Inflammatory macrophage treated with lipopolysaccharide for 4 hours (primary cell): ENCODE results near the gene CTRB2.
"Not testable (repeated sequence)": the region's sequence is repeated elsewhere in the genome, so short reads cannot be mapped to it uniquely, and the experiment has no call there.

Source experiments
- DNase-seq: peaks from one replicate; pipeline ENCODE4 v3.0.0-alpha.2; 2020

Gene CTRB2

GRCh38 chr16:75225678-75226515, 18.9 kb upstream of the CTRB2 start:
- DNase-seq = no peak

- no peak for DNase-seq
Measured at GRCh38 chr16:75225092-75225491, 18.1 kb upstream of the CTRB2 start.

GRCh38 chr16:75224306-75225082, 17.5 kb upstream of the CTRB2 start:
- DNase-seq = no peak

GRCh38 chr16:75223129-75223528, 16.2 kb upstream of the CTRB2 start:
- not testable (repeated sequence) for DNase-seq

- DNase-seq = peak; percentile 44
Measured at GRCh38 chr16:75222271-75222783, 15.4 kb upstream of the CTRB2 start.

- DNase-seq = peak; percentile 24
Measured at GRCh38 chr16:75219838-75220237, 12.9 kb upstream of the CTRB2 start.

- DNase-seq = no peak
Measured at GRCh38 chr16:75219088-75219487, 12.1 kb upstream of the CTRB2 start.

- peak; percentile 9 for DNase-seq
Measured at GRCh38 chr16:75218256-75219076, 11.5 kb upstream of the CTRB2 start, which contains the start of gene CTRB1. TSS of gene CTRB1 (plus strand) at chr16:75218988. CDS start at chr16:75219008, 20 bp downstream.

GRCh38 chr16:75217389-75217851, 10.5 kb upstream of the CTRB2 start:
- DNase-seq = no peak

GRCh38 chr16:75216576-75216975, 9.6 kb upstream of the CTRB2 start:
- DNase-seq = no peak

- DNase-seq = no peak
Measured at GRCh38 chr16:75216127-75216526, 9.2 kb upstream of the CTRB2 start.

- DNase-seq = not testable (repeated sequence)
Measured at GRCh38 chr16:75211286-75211685, 4.3 kb upstream of the CTRB2 start.

- no peak for DNase-seq
Measured at GRCh38 chr16:75209944-75210343, 3.0 kb upstream of the CTRB2 start.

GRCh38 chr16:75209514-75209913, 2.6 kb upstream of the CTRB2 start:
- not testable (repeated sequence) for DNase-seq

GRCh38 chr16:75208861-75209505, 2.0 kb upstream of the CTRB2 start:
- DNase-seq = no peak

- no peak for DNase-seq
Measured at GRCh38 chr16:75208242-75208825, 1.4 kb upstream of the CTRB2 start.

- DNase-seq = no peak
Measured at GRCh38 chr16:75207831-75208230, 870 bp upstream of the CTRB2 start.

- not testable (repeated sequence) for DNase-seq
Measured at GRCh38 chr16:75205961-75206748, 806 bp downstream of the CTRB2 start.

- DNase-seq = not testable (repeated sequence)
Measured at GRCh38 chr16:75205438-75205837, 1.5 kb downstream of the CTRB2 start.

- DNase-seq = not testable (repeated sequence)
Measured at GRCh38 chr16:75204905-75205304, 2.1 kb downstream of the CTRB2 start.

GRCh38 chr16:75204410-75204758, 2.6 kb downstream of the CTRB2 start:
- no peak for DNase-seq
